ENCODE data around the gene ARHGEF28. TPM values are rescaled to one million over a fixed set of nuclear protein-coding genes. Genes with fewer than 3 reads are reported as not detected.

ARHGEF28 gene
- total RNA-seq, 1 experiment from 2014 or later, result 0.57 TPM

DNA sequence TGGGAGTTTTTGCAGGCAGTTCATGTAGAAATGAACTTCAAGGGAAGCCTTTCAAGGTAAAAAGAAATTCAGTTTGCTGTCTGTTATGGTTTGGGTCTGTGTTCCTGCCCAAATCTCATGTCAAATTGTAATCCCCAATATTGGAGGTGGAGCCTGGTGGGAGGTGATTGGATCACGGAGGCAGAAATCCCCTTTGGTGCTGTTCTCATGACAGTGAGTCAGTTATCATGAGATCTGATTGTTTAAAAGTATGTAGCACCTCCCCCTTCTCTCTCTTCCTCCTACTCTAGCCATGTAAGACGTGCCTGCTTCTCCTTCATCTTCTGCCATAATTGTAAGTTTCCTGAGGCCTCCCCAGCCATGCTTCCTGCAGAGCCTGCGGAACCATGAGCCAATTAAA lies 341.4 kb downstream of the ARHGEF28 start:
- Histone ChIP-seq H2BK120ac (ENCODE audit: low read depth, low read length, poor library complexity, severe bottlenecking) (no peak overlapping the region), H2BK5ac (ENCODE audit: insufficient read length, low read length) (no peak overlapping the region), H2BK15ac (ENCODE audit: low read depth, low read length) (no peak overlapping the region), H3K79me1 (ENCODE audit: insufficient read depth, low read depth, low read length, poor library complexity, severe bottlenecking) (no peaks in the 10 kb centered on the region), H3K9ac (ENCODE audit: extremely low read depth, insufficient read length, low read length) (no peak overlapping the region), H3K27me3 (ENCODE audit: insufficient read depth, low read length) (no peaks in the 10 kb centered on the region), H3K27ac (ENCODE audit: insufficient read length, low read depth, low read length) (no peak overlapping the region), H3K23ac (ENCODE audit: insufficient read length, low read depth, low read length) (no peak overlapping the region), H3K56ac (ENCODE audit: insufficient read length, low read depth, low read length) (no peak overlapping the region), H4K5ac (ENCODE audit: insufficient read length, low read depth, low read length) (no peak overlapping the region), H2BK12ac (ENCODE audit: insufficient read length, low read depth, low read length) (no peak overlapping the region), H3K4me1 (ENCODE audit: insufficient read depth, low read length) (no peaks in the 10 kb centered on the region), H3K14ac (ENCODE audit: insufficient read depth, low read length) (no peak overlapping the region), H3K9me3 (ENCODE audit: control insufficient read depth, low read depth, low read length) (no peaks in the 10 kb centered on the region), H2BK20ac (ENCODE audit: low read depth, low read length, poor library complexity, severe bottlenecking) (no peak overlapping the region), H3K23me2 (ENCODE audit: insufficient read length, low read depth, low read length, poor library complexity, severe bottlenecking) (no peaks in the 10 kb centered on the region), H2AFZ (ENCODE audit: low read length) (no peak overlapping the region), H3K79me2 (ENCODE audit: insufficient read depth, low read length) (no peaks in the 10 kb centered on the region), H3K18ac (ENCODE audit: insufficient read length, low read depth, low read length) (no peak overlapping the region), H4K91ac (ENCODE audit: insufficient read length, low read depth, low read length) (no peak overlapping the region), H3K4ac (ENCODE audit: low read depth, low read length) (no peak overlapping the region), H3T11ph (ENCODE audit: low read length) (no peak overlapping the region), H4K20me1 (ENCODE audit: control insufficient read depth, insufficient read depth, insufficient read length) (no peaks in the 10 kb centered on the region), H2AK5ac (ENCODE audit: insufficient read length, low read length) (no peak overlapping the region), H4K8ac (replicated peaks; ENCODE audit: insufficient read length, low read depth, low read length) (no peak overlapping the region), H3K4me2 (ENCODE audit: insufficient read depth, insufficient read length, low read length) (no peak overlapping the region)
- Mint-ChIP-seq H3K9me3 (no peaks in the 10 kb centered on the region), H3K27me3 (ENCODE audit: low read depth) (peaks cover 1% of the 10 kb centered on the region), H3K4me1 (peaks cover 6 to 8% of the 10 kb centered on the region in 2 experiments; a peak in 3 of 4 replicates), H3K36me3 (ENCODE audit: insufficient read depth in 1 of 3, low read depth in 3 of 3) (no peaks in the 10 kb centered on the region), H3K4me3 (no peak overlapping the region), H3K27ac (no peak overlapping the region)
- WGBS (ENCODE audit: extremely low coverage, insufficient read length, low lambda C conversion rate), result no CpG with 5 or more reads among the region's 3 CpGs
- DNase-seq, result no peak
- TF ChIP-seq, protein P1, sequence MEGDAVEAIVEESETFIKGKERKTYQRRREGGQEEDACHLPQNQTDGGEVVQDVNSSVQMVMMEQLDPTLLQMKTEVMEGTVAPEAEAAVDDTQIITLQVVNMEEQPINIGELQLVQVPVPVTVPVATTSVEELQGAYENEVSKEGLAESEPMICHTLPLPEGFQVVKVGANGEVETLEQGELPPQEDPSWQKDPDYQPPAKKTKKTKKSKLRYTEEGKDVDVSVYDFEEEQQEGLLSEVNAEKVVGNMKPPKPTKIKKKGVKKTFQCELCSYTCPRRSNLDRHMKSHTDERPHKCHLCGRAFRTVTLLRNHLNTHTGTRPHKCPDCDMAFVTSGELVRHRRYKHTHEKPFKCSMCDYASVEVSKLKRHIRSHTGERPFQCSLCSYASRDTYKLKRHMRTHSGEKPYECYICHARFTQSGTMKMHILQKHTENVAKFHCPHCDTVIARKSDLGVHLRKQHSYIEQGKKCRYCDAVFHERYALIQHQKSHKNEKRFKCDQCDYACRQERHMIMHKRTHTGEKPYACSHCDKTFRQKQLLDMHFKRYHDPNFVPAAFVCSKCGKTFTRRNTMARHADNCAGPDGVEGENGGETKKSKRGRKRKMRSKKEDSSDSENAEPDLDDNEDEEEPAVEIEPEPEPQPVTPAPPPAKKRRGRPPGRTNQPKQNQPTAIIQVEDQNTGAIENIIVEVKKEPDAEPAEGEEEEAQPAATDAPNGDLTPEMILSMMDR (conservative IDR thresholded peaks at IDR 0.05), result no peak
